ENCODE measurements around the gene BEND4. TPM values are rescaled to one million over a fixed set of nuclear protein-coding genes. Genes with fewer than 3 reads are reported as not detected.

The BEND4 gene
- total RNA-seq, 1 donor from 2014 or later = 0.32 TPM

DNA sequence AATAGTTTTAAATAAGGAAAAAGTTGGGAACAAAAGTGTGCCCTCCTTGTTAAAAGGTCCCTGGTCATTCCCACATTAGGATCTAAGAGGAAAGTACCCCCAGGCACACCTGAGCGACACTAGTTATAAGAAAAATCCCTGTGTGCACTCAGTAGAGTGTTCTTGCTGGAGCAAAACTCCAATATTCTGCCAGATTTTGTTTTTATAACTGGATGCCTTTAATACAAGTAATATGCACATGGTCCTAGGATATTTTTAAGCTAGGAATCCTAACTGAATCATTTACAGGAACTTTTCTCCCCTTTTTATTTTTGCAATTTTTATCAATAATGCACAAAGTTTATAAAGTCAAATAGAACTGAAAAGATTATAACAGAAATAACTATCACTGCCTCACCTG, 68.6 kb downstream of the BEND4 start:
- FAIRE-seq = no peak
- H3K36me3 ChIP-seq (ENCODE audit: insufficient read depth, low read length) = peaks cover 14% of the 10 kb centered on the region
- H3K4me3 ChIP-seq (ENCODE audit: insufficient read depth, low read depth, low read length) = no peak overlapping the region
- no peak overlapping the region for H3K27ac ChIP-seq (ENCODE audit: low read depth, low read length)
- no peak overlapping the region for H2AFZ ChIP-seq (ENCODE audit: low read depth, low read length)
- H3K4me2 ChIP-seq (ENCODE audit: low read length) = no peak overlapping the region
- Mint-ChIP-seq H3K27me3 (ENCODE audit: low read depth, unreplicated experiment) (no peaks in the 10 kb centered on the region), H3K4me3 (ENCODE audit: unreplicated experiment) (no peak overlapping the region), H3K27ac (ENCODE audit: unreplicated experiment) (no peak overlapping the region), H3K9me3 (ENCODE audit: unreplicated experiment) (no peaks in the 10 kb centered on the region), H3K36me3 (ENCODE audit: low read depth, unreplicated experiment) (peaks cover 7% of the 10 kb centered on the region), H3K4me1 (ENCODE audit: low read depth, unreplicated experiment) (peaks cover 2% of the 10 kb centered on the region)
- H3K9me3 ChIP-seq (ENCODE audit: insufficient read depth, low read depth, low read length) = no peaks in the 10 kb centered on the region
- H3K79me2 ChIP-seq (ENCODE audit: insufficient read depth, low read length) = no peaks in the 10 kb centered on the region
- no peaks in the 10 kb centered on the region for H3K4me1 ChIP-seq (ENCODE audit: insufficient read depth, low read length)
- H4K20me1 ChIP-seq (ENCODE audit: insufficient read depth, low read length) = no peaks in the 10 kb centered on the region
- no peaks in the 10 kb centered on the region for H3K27me3 ChIP-seq (ENCODE audit: insufficient read depth, low read length)
- no peak for DNase-seq (ENCODE audit: low read depth)
- TF ChIP-seq EZH2 (IDR thresholded peaks at IDR 0.05; ENCODE audit: insufficient read depth, low read length) = no peak
- TF ChIP-seq, protein P1, sequence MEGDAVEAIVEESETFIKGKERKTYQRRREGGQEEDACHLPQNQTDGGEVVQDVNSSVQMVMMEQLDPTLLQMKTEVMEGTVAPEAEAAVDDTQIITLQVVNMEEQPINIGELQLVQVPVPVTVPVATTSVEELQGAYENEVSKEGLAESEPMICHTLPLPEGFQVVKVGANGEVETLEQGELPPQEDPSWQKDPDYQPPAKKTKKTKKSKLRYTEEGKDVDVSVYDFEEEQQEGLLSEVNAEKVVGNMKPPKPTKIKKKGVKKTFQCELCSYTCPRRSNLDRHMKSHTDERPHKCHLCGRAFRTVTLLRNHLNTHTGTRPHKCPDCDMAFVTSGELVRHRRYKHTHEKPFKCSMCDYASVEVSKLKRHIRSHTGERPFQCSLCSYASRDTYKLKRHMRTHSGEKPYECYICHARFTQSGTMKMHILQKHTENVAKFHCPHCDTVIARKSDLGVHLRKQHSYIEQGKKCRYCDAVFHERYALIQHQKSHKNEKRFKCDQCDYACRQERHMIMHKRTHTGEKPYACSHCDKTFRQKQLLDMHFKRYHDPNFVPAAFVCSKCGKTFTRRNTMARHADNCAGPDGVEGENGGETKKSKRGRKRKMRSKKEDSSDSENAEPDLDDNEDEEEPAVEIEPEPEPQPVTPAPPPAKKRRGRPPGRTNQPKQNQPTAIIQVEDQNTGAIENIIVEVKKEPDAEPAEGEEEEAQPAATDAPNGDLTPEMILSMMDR (IDR thresholded peaks at IDR 0.05; ENCODE audit: insufficient read depth, low read depth, low read length) = no peak
- H3K9ac ChIP-seq (ENCODE audit: low read length) = no peak overlapping the region

DNA sequence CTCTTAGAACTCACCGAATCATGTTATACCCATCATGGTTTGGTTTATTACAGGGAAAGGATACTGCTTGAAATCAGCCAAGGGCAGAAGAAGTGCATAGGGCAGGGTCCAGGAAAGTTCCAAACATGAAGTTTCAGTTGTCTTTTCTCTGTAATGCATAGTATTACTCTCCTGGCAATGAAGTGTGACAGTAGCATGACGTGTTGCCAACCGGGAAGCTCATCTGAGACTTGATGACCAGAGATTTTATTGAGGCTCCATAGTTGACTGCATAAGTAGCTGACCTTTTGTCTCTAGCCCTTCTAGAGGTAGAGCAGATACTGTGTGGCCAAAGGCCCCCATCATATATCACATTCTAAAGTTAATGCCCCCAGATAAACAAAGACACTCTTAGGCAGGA, 72.1 kb downstream of the BEND4 start:
- Histone ChIP-seq H3K9ac (ENCODE audit: low read length) (no peak overlapping the region), H3K79me2 (ENCODE audit: insufficient read depth, low read length) (no peaks in the 10 kb centered on the region), H4K20me1 (ENCODE audit: insufficient read depth, low read length) (no peaks in the 10 kb centered on the region), H3K36me3 (ENCODE audit: insufficient read depth, low read length) (peaks cover 10% of the 10 kb centered on the region), H3K4me2 (ENCODE audit: low read length) (no peak overlapping the region), H2AFZ (ENCODE audit: low read depth, low read length) (no peak overlapping the region), H3K9me3 (ENCODE audit: insufficient read depth, low read depth, low read length) (no peaks in the 10 kb centered on the region), H3K27me3 (ENCODE audit: insufficient read depth, low read length) (no peaks in the 10 kb centered on the region), H3K27ac (ENCODE audit: low read depth, low read length) (no peak overlapping the region), H3K4me3 (ENCODE audit: insufficient read depth, low read depth, low read length) (no peak overlapping the region), H3K4me1 (ENCODE audit: insufficient read depth, low read length) (no peaks in the 10 kb centered on the region)
- no peak overlapping the region for H3K27ac Mint-ChIP-seq (ENCODE audit: unreplicated experiment)
- TF ChIP-seq EZH2 (IDR thresholded peaks at IDR 0.05; ENCODE audit: insufficient read depth, low read length) = no peak
- H3K4me3 Mint-ChIP-seq (ENCODE audit: unreplicated experiment) = no peak overlapping the region
- no peaks in the 10 kb centered on the region for H3K36me3 Mint-ChIP-seq (ENCODE audit: low read depth, unreplicated experiment)
- DNase-seq (ENCODE audit: low read depth) (no peak), FAIRE-seq (no peak)
- no peaks in the 10 kb centered on the region for H3K9me3 Mint-ChIP-seq (ENCODE audit: unreplicated experiment)
- peaks cover 2% of the 10 kb centered on the region for H3K4me1 Mint-ChIP-seq (ENCODE audit: low read depth, unreplicated experiment)
- no peaks in the 10 kb centered on the region for H3K27me3 Mint-ChIP-seq (ENCODE audit: low read depth, unreplicated experiment)

DNA sequence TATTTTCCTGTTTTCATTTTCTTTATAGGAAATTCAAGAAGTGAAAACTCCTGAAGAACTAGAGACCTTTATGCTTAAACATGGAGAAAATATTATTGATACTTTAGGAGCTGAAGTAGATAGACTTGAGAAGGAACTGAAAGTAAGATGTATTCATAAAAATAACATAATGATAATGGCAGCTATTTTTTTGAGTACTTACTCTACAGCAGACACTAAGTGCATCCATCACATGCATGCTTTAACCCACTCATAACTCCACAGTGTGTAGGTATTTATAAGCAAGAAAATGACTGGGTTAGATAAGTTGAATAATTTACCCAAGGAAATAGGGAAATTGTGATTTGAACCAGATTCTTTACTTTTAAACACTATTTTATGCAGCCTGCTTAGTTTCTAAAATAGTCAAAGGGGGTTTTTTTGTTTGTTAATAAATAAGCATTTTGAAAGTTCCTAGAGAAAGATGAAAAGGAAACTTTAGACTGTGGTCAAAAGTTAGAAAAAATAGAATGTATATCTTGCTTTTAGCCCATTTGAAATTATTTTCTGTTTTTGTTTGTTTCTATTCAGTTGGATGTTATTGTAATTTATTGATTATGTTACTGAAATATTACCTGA, 74.2 kb downstream of the BEND4 start:
- H3K27me3 ChIP-seq (ENCODE audit: insufficient read depth, low read length) = no peaks in the 10 kb centered on the region
- FAIRE-seq = no peak
- no peaks in the 10 kb centered on the region for H3K9me3 Mint-ChIP-seq (ENCODE audit: unreplicated experiment)

More for the DNA sequence above, 74.2 kb downstream of the BEND4 start:
- no peaks in the 10 kb centered on the region for H4K20me1 ChIP-seq (ENCODE audit: insufficient read depth, low read length)
- TF ChIP-seq, protein P1 (IDR thresholded peaks at IDR 0.05; ENCODE audit: insufficient read depth, low read depth, low read length) = no peak
- TF ChIP-seq EZH2 (IDR thresholded peaks at IDR 0.05; ENCODE audit: insufficient read depth, low read length) = no peak
- no peaks in the 10 kb centered on the region for H3K79me2 ChIP-seq (ENCODE audit: insufficient read depth, low read length)
- H3K36me3 Mint-ChIP-seq (ENCODE audit: low read depth, unreplicated experiment) = no peaks in the 10 kb centered on the region
- H3K9me3 ChIP-seq (ENCODE audit: insufficient read depth, low read depth, low read length) = no peaks in the 10 kb centered on the region
- H2AFZ ChIP-seq (ENCODE audit: low read depth, low read length) = no peak overlapping the region
- H3K36me3 ChIP-seq (ENCODE audit: insufficient read depth, low read length) = peaks cover 10% of the 10 kb centered on the region
- H3K4me2 ChIP-seq (ENCODE audit: low read length) = no peak overlapping the region
- no peak overlapping the region for H3K27ac Mint-ChIP-seq (ENCODE audit: unreplicated experiment)
- no peak for DNase-seq (ENCODE audit: low read depth)
- no peak overlapping the region for H3K9ac ChIP-seq (ENCODE audit: low read length)
- no peak overlapping the region for H3K4me3 ChIP-seq (ENCODE audit: insufficient read depth, low read depth, low read length)
- no peaks in the 10 kb centered on the region for H3K4me1 ChIP-seq (ENCODE audit: insufficient read depth, low read length)
- H3K27ac ChIP-seq (ENCODE audit: low read depth, low read length) = no peak overlapping the region
- peaks cover 3% of the 10 kb centered on the region for H3K4me1 Mint-ChIP-seq (ENCODE audit: low read depth, unreplicated experiment)
- H3K27me3 Mint-ChIP-seq (ENCODE audit: low read depth, unreplicated experiment) = no peaks in the 10 kb centered on the region
- no peak overlapping the region for H3K4me3 Mint-ChIP-seq (ENCODE audit: unreplicated experiment)
